Endothelial cell of umbilical vein (primary cell): Measurements from ENCODE around the gene TTLL7. TPM values are rescaled to one million over a fixed set of nuclear protein-coding genes. Genes with fewer than 3 reads are reported as not detected.

Experiments used
- BruUV-seq: library from RNA; stranded (reverse); fragments of 400-500 nt; replicated peaks from 2 replicates; lab custom pipeline; 2021; lab: Mats Ljungman, UMichigan
- CTCF ChIA-PET: fragments of 300-600, 350-600 bp; sonication (Branson Sonifier 250); formaldehyde crosslinking; loops from one replicate; lab custom pipeline; 2021; ENCODE audit warnings: antibody characterized with exemption, inconsistent platforms; lab: Charles Lee
- POLR2A ChIA-PET: fragments of 300-600, 350-600 bp; sonication (Branson Sonifier 250); formaldehyde crosslinking; loops from one replicate; lab custom pipeline; 2021; ENCODE audit warnings: antibody characterized with exemption, inconsistent platforms; lab: Charles Lee
- DNase-seq: peaks from one replicate; pipeline ENCODE4 v3.0.0-alpha.2; 2011; ENCODE audit warnings: low read depth, low spot score
- FAIRE-seq: peaks from 2 replicates; lab custom pipeline; 2011; peaks lifted over from hg19 to GRCh38; lab: Jason Lieb, UNC
- H2AFZ ChIP-seq: 2 replicates; pipeline ENCODE4 v1.6.0; 2012; ENCODE audit warnings: low read depth, low read length, control low read depth, inconsistent platforms
- H3K27ac ChIP-seq: 2 replicates; pipeline ENCODE4 v1.5.1; 2011; ENCODE audit warnings: low read depth, mild to moderate bottlenecking, control low read depth, low read length, moderate library complexity; ENCODE audit not compliant: insufficient read depth
- H3K27me3 ChIP-seq, 2 experiments: 2 replicates each; pipeline versions ENCODE4 v1.6.0 to v1.6.1; 2011; ENCODE audit warnings: low read length in 2 of 2, mixed read lengths in 1 of 2; ENCODE audit not compliant: control insufficient read depth in 2 of 2, insufficient read depth in 2 of 2
- H3K36me3 ChIP-seq, 2 experiments: 2 replicates in 1 of 2; 3 replicates in 1 of 2; pipeline ENCODE4 v1.5.1; 2011; ENCODE audit warnings: low read length in 2 of 2, mild to moderate bottlenecking in 1 of 2, moderate library complexity in 1 of 2; ENCODE audit not compliant: control insufficient read depth in 2 of 2, insufficient read depth in 2 of 2; ENCODE audit errors: extremely low read depth in 1 of 2
- H3K4me1 ChIP-seq: 3 replicates; pipeline ENCODE4 v1.5.1; 2011; ENCODE audit warnings: mild to moderate bottlenecking, low read length; ENCODE audit not compliant: control insufficient read depth, insufficient read depth; ENCODE audit errors: extremely low read depth
- H3K4me2 ChIP-seq: 2 replicates; pipeline ENCODE4 v1.6.1; 2011; ENCODE audit warnings: low read length, control low read depth, mixed read lengths; ENCODE audit not compliant: insufficient read depth
- H3K4me3 ChIP-seq, 3 experiments: fragments of 200-600 bp in 1 of 3; sonication (generic), shearing (Covaris generic) in 1 of 3; replicated peaks in 1 of 3; 2 replicates each; pipeline ENCODE4 v1.5.1; 2011 to 2016; ENCODE audit warnings: control low read depth in 3 of 3, low read length in 3 of 3, mild to moderate bottlenecking in 2 of 3, inconsistent platforms in 1 of 3, low read depth in 1 of 3, moderate library complexity in 1 of 3; ENCODE audit not compliant: insufficient read depth in 1 of 3
- H3K79me2 ChIP-seq: 2 replicates; pipeline ENCODE4 v1.6.0; 2012; ENCODE audit warnings: low read length, inconsistent platforms; ENCODE audit not compliant: control insufficient read depth, insufficient read depth
- H3K9ac ChIP-seq: replicated peaks from 2 replicates; pipeline ENCODE3; 2011; ENCODE audit warnings: low read length, control low read depth; ENCODE audit not compliant: insufficient read depth; ENCODE audit errors: extremely low read depth
- H3K9me1 ChIP-seq: replicated peaks from 3 replicates; pipeline ENCODE4 v1.6.0; 2011; ENCODE audit warnings: mild to moderate bottlenecking, low read length; ENCODE audit not compliant: control insufficient read depth, insufficient read depth; ENCODE audit errors: extremely low read depth
- H3K9me3 ChIP-seq: replicated peaks from 2 replicates; pipeline ENCODE4 v1.5.1; 2012; ENCODE audit warnings: low read length, inconsistent platforms; ENCODE audit not compliant: control insufficient read depth, insufficient read depth
- H4K20me1 ChIP-seq: replicated peaks from 2 replicates; pipeline ENCODE3; 2011; ENCODE audit warnings: mild to moderate bottlenecking, low read length; ENCODE audit not compliant: control insufficient read depth, insufficient read depth; ENCODE audit errors: extremely low read depth
- CTCF ChIP-seq, 2 donors: IDR thresholded peaks; 1 replicate in 1 of 2; 2 replicates in 1 of 2; pipeline ENCODE4 v1.5.1; 2011; ENCODE audit warnings: low read length in 2 of 2, mild to moderate bottlenecking in 2 of 2, moderate library complexity in 2 of 2, control low read depth in 1 of 2, inconsistent platforms in 1 of 2, low read depth in 1 of 2; ENCODE audit not compliant: insufficient read depth in 1 of 2; ENCODE audit errors: extremely low read depth in 1 of 2
- EZH2 ChIP-seq: IDR thresholded peaks from 2 replicates; pipeline ENCODE4 v1.6.1; 2012; ENCODE audit warnings: borderline replicate concordance, low read depth, mild to moderate bottlenecking, moderate library complexity, low read length, inconsistent platforms; ENCODE audit not compliant: severe bottlenecking
- FOS ChIP-seq: IDR thresholded peaks from 2 replicates; pipeline ENCODE4 v1.6.1; 2011; ENCODE audit warnings: mild to moderate bottlenecking, low read length, moderate library complexity, borderline replicate concordance; ENCODE audit not compliant: insufficient read depth
- GATA2 ChIP-seq: IDR thresholded peaks from 2 replicates; pipeline ENCODE4 v1.7.0; 2011; ENCODE audit warnings: low read depth, mild to moderate bottlenecking, moderate library complexity, mixed read lengths, low read length; ENCODE audit not compliant: insufficient read length, insufficient read depth
- JUN ChIP-seq: IDR thresholded peaks from 2 replicates; pipeline ENCODE4 v1.6.1; 2011; ENCODE audit warnings: borderline replicate concordance, low read depth; ENCODE audit not compliant: insufficient read length, insufficient read depth
- MYC ChIP-seq: IDR thresholded peaks from one replicate; pipeline ENCODE4 v1.6.1; 2011; ENCODE audit warnings: mild to moderate bottlenecking, low read depth, low read length
- POLR2A ChIP-seq: IDR thresholded peaks from 2 replicates; pipeline ENCODE4 v1.6.1; 2012; ENCODE audit warnings: low read depth, mild to moderate bottlenecking, control low read depth, low read length
- POLR2AphosphoS5 ChIP-seq: IDR thresholded peaks from 2 replicates; pipeline ENCODE4 v1.6.1; 2012; ENCODE audit warnings: low read depth, mild to moderate bottlenecking, control low read depth, low read length, moderate library complexity; ENCODE audit not compliant: insufficient read depth
- dilution Hi-C: fragments of 300-500 bp; cut with MboI; formaldehyde crosslinking; loops from one replicate; pipeline ENCODE4 v1.15.0; 2019; ENCODE audit warnings: low sequenced_read_pairs; ENCODE audit not compliant: extremely low pct_ligation_motif_present
- intact Hi-C: fragments of 100-400 bp; cut with micrococcal nuclease; formaldehyde crosslinking; loops from one replicate; pipeline ENCODE4 v1.10.0; 2022
- polyA plus RNA-seq, 4 experiments: library from polyadenylated mRNA; depleted of rRNA in 3 of 4; stranded (reverse) in 3 of 4; unstranded in 1 of 4; fragments of >200 nt; gene quantifications; 2 replicates each; pipeline versions ENCODE4 v1.2.1 to v1.2.3, GENCODE V29; 2011 to 2012; ENCODE audit warnings: missing spikeins in 1 of 4
- total RNA-seq: library from RNA; stranded (reverse); gene quantifications from 2 replicates; pipeline ENCODE4 v1.2.3, GENCODE V29; 2021
- TF ChIP-seq, protein P1 (sequence below): IDR thresholded peaks from 2 replicates; pipeline ENCODE4 v1.6.1; 2011; ENCODE audit not compliant: insufficient read depth, insufficient read length

The TTLL7 gene
- total and polyA plus RNA-seq, 2 donors (not counting 3 experiments of a cell fraction or from before 2014, with no cell fraction given), result 2.1 to 11.7 TPM

DNA sequence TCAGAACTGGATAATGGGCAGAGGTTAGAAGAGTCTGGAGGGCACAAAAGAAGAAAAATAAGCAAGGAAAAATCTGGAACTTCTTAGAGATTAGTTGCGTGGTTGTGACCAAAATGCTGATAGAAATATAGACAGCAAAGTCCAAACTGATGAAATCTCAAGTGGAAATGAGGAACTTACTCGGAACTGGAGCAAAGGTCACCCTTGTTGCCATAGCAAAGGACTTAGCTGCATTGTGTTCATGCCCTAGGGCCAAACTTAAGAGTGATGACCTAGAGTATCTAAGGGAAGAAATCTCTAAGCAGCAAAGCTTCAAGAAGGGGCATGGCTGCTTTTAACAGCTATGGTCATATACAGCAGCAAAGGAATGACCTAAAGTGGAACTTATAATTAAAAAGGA, 180.0 kb downstream of the TTLL7 start:
- intact Hi-C loops, result no loop called here
- no peak for DNase-seq
- POLR2A ChIA-PET, result no interaction called here

More for the DNA sequence above, 180.0 kb downstream of the TTLL7 start:
- dilution Hi-C loops, result no loop called here
- BruUV-seq, result no TSS peak
- Histone ChIP-seq H3K4me2 (no peak overlapping the region), H3K79me2 (no peaks in the 10 kb centered on the region), H2AFZ (no peak overlapping the region), H3K4me3 (no peak overlapping the region), H3K9ac (no peak overlapping the region), H3K27ac (no peak overlapping the region), H3K9me3 (no peaks in the 10 kb centered on the region), H3K9me1 (no peaks in the 10 kb centered on the region), H3K4me1 (no peaks in the 10 kb centered on the region), H3K27me3 (no peaks in the 10 kb centered on the region), H3K36me3 (no peaks in the 10 kb centered on the region), H4K20me1 (no peaks in the 10 kb centered on the region)
- CTCF ChIA-PET, result no interaction called here
- TF ChIP-seq POLR2AphosphoS5, result no peak
- TF ChIP-seq POLR2A, result no peak
- TF ChIP-seq MYC, result no peak
- TF ChIP-seq CTCF (IDR thresholded peaks at IDR 0.05; ENCODE audit: extremely low read depth in 1 of 2, insufficient read depth in 1 of 2, low read depth in 1 of 2, low read length in 2 of 2), result no peak
- TF ChIP-seq GATA2, result no peak
- no peak for TF ChIP-seq FOS
- TF ChIP-seq, protein P1, sequence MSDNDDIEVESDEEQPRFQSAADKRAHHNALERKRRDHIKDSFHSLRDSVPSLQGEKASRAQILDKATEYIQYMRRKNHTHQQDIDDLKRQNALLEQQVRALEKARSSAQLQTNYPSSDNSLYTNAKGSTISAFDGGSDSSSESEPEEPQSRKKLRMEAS, result no peak
- no peak for TF ChIP-seq JUN
- no peak for TF ChIP-seq EZH2
- no peak for FAIRE-seq
